ENCODE data around the gene ZNF507. TPM values are rescaled to one million over a fixed set of nuclear protein-coding genes. Genes with fewer than 3 reads are reported as not detected.
"Not testable (repeated sequence)": the region's sequence is repeated elsewhere in the genome, so short reads cannot be mapped to it uniquely, and the experiment has no call there.

The ZNF507 gene
- total RNA-seq, 2 experiments from 2014 or later: 21.4 to 21.5 TPM

- intact Hi-C loops (cut with micrococcal nuclease); H3K27ac Mint-ChIP-seq; DNase-seq; H3K27me3 Mint-ChIP-seq (ENCODE audit: low read depth); H3K4me1 Mint-ChIP-seq (ENCODE audit: low read depth); H3K4me3 Mint-ChIP-seq; H3K9me3 Mint-ChIP-seq: not testable (repeated sequence)
- H3K36me3 Mint-ChIP-seq (ENCODE audit: low read depth): peaks cover 27% of the 10 kb centered on the region
- CTCF ChIA-PET: interaction anchor here (1.7 kb wide), 1 partner anchor 11 kb away, joined by 7 read pairs; no protein-coding TSS in a partner anchor
These were observed 31.7 kb downstream of the ZNF507 start for GRCh38 chr19:32377088-32377487.

DNA sequence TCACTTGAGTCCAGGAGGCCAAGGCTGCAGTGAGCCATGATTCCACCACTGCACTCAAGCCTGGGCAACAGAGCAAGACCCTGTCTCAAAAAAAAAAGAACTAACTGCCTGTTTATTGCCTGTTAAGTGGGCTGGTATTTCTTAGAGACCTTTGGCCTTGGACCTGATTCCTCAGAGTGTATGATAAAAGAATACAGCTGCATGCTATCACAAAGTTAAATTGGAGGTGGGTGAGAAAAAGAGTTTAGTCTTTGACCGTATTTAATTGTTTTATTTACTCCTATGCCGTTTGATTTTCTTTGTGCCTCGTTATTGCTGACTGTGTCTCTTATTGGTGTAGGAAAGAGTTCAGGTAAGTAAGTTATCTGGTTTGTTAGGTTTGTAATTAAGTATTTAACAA lies 34.9 kb downstream of the ZNF507 start:
- H3K36me3 Mint-ChIP-seq (ENCODE audit: low read depth): peaks cover 28% of the 10 kb centered on the region
- CTCF ChIA-PET: no interaction called here

DNA sequence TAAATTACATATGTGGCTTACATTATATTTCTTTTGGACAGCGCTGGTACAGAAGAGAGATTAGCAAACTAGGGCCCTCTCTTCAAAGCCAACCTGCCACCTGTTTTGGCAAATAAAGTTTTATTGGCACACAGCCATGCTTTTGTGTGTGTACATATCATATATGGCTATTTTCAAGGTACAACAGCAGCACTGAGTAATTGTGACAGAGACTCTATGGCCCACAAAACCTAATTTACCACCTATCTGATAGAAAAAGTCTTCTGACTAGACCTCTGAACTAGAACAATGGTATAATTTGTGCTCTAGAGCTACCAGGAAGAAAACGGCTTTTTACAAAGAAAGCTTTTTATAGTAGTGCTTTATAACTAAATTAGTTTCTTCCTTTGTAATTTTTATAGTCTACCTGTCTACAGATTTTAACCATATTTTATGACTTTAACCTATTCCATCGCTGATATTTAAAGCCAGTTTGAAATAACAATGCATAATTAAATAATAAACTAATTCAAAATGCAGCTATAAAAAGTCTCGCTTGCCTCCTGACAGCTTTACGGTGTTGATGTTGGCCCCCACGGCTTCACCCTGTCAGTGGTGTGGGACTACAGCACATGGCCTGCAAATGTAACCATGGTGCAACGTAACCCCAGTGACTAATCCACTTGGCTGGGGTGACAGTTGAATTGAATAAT lies 42.4 kb downstream of the ZNF507 start:
- no peaks in the 10 kb centered on the region for H3K27me3 Mint-ChIP-seq (ENCODE audit: low read depth)
- no peak overlapping the region for H3K27ac Mint-ChIP-seq
- intact Hi-C loops (cut with micrococcal nuclease): no loop called here
- no peak for DNase-seq
- H3K4me1 Mint-ChIP-seq (ENCODE audit: low read depth): peaks cover 2% of the 10 kb centered on the region
- H3K4me3 Mint-ChIP-seq: no peak overlapping the region
- H3K36me3 Mint-ChIP-seq (ENCODE audit: low read depth): peaks cover 7% of the 10 kb centered on the region
- H3K9me3 Mint-ChIP-seq: no peaks in the 10 kb centered on the region
- CTCF ChIA-PET: no interaction called here

More for the DNA sequence above, 34.9 kb downstream of the ZNF507 start:
- Mint-ChIP-seq H3K4me3 (no peak overlapping the region), H3K4me1 (ENCODE audit: low read depth) (peaks cover 8% of the 10 kb centered on the region), H3K9me3 (no peaks in the 10 kb centered on the region), H3K27ac (no peak overlapping the region), H3K27me3 (ENCODE audit: low read depth) (no peaks in the 10 kb centered on the region)
- intact Hi-C loops (cut with micrococcal nuclease): no loop called here
- no peak for DNase-seq

GRCh38 chr19:32388393-32388855 lies 43.0 kb downstream of the ZNF507 start:
- CTCF ChIA-PET: no interaction called here
- H3K4me3 Mint-ChIP-seq: no peak overlapping the region
- no peaks in the 10 kb centered on the region for H3K4me1 Mint-ChIP-seq (ENCODE audit: low read depth)
- intact Hi-C loops (cut with micrococcal nuclease): no loop called here
- H3K27ac Mint-ChIP-seq: no peak overlapping the region
- H3K27me3 Mint-ChIP-seq (ENCODE audit: low read depth): no peaks in the 10 kb centered on the region
- H3K36me3 Mint-ChIP-seq (ENCODE audit: low read depth): peaks cover 4% of the 10 kb centered on the region
- DNase-seq: no peak
- no peaks in the 10 kb centered on the region for H3K9me3 Mint-ChIP-seq

DNA sequence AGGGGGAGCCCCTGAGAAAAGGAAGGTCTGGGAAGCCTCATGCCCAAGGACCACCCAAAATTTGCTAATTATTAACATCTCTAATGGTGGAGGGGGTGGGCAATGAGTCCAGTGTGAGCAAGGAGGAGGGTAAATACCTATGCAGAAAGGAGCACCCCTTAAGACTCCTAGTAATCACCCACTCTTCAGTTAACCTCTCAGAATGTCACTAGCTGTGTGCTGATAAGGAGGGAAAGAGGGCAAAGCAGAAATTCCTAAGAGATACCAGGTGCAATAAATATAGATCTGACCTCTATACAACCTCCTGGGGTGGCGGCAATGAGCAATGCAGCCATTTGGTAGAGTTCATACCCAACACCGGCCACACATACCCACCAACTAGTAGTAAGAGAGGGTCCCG lies 47.5 kb downstream of the ZNF507 start:
- DNase-seq: no peak
- intact Hi-C loops (cut with micrococcal nuclease): no loop called here
- Mint-ChIP-seq H3K4me3 (no peak overlapping the region), H3K36me3 (ENCODE audit: low read depth) (peaks cover 16% of the 10 kb centered on the region), H3K27me3 (ENCODE audit: low read depth) (no peaks in the 10 kb centered on the region), H3K4me1 (ENCODE audit: low read depth) (peaks cover 12% of the 10 kb centered on the region), H3K27ac (no peak overlapping the region), H3K9me3 (no peaks in the 10 kb centered on the region)
- CTCF ChIA-PET: no interaction called here

DNA sequence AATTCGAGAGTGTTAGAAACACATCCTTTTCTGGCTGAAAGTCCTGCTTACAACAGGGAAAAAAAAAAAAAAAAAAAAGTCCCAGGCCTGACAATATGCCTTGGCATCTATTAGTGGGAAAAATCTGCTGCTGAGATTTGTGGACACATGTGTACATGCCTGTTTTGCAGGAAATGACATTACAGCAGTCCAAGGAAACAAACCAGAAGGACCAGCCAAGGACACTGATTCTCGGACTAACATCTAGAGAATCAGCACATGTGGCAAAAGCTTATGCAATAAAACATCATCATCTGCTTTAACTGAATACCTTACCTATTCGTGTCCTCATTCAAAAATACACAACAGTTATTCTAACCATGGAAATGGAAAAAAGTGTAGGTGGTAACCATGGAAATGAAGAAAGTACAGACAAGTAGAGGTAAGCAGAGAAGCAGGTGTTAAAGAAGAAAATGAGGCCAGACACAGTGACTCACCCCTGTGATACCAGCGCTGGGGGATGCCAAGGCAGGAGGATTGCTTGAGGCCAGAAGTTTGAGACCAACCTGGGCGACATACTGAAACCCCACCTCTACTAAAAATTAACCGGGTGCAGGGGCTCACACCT lies 50.7 kb downstream of the ZNF507 start:
- DNase-seq: peak; percentile 39
- Mint-ChIP-seq H3K27ac (no peak overlapping the region), H3K27me3 (ENCODE audit: low read depth) (no peaks in the 10 kb centered on the region), H3K4me3 (no peak overlapping the region), H3K36me3 (ENCODE audit: low read depth) (peaks cover 12% of the 10 kb centered on the region), H3K9me3 (no peaks in the 10 kb centered on the region), H3K4me1 (ENCODE audit: low read depth) (peaks cover 12% of the 10 kb centered on the region)
- CTCF ChIA-PET: no interaction called here
- intact Hi-C loops (cut with micrococcal nuclease): no loop called here

- H3K9me3 Mint-ChIP-seq: no peaks in the 10 kb centered on the region
- peaks cover 12% of the 10 kb centered on the region for H3K36me3 Mint-ChIP-seq (ENCODE audit: low read depth)
- CTCF ChIA-PET: no interaction called here
- H3K4me3 Mint-ChIP-seq: no peak overlapping the region
- no peak for DNase-seq
- H3K4me1 Mint-ChIP-seq (ENCODE audit: low read depth): peaks cover 12% of the 10 kb centered on the region
- H3K27ac Mint-ChIP-seq: no peak overlapping the region
- no peaks in the 10 kb centered on the region for H3K27me3 Mint-ChIP-seq (ENCODE audit: low read depth)
- intact Hi-C loops (cut with micrococcal nuclease): no loop called here
These were observed 52.3 kb downstream of the ZNF507 start for GRCh38 chr19:32397671-32398101.

- no peak for DNase-seq
- H3K36me3 Mint-ChIP-seq (ENCODE audit: low read depth): peaks cover 2% of the 10 kb centered on the region
- no peaks in the 10 kb centered on the region for H3K27me3 Mint-ChIP-seq (ENCODE audit: low read depth)
- H3K27ac Mint-ChIP-seq: peak overlapping the region; percentile 17
- CTCF ChIA-PET: no interaction called here
- H3K4me3 Mint-ChIP-seq: no peak overlapping the region
- H3K4me1 Mint-ChIP-seq (ENCODE audit: low read depth): peaks cover 19% of the 10 kb centered on the region
- intact Hi-C loops (cut with micrococcal nuclease): loop anchor here (10.0 kb wide), 1 partner anchor 1187 kb away; no protein-coding TSS in a partner anchor
- no peaks in the 10 kb centered on the region for H3K9me3 Mint-ChIP-seq
These were observed 56.6 kb downstream of the ZNF507 start for GRCh38 chr19:32401992-32402391.

DNA sequence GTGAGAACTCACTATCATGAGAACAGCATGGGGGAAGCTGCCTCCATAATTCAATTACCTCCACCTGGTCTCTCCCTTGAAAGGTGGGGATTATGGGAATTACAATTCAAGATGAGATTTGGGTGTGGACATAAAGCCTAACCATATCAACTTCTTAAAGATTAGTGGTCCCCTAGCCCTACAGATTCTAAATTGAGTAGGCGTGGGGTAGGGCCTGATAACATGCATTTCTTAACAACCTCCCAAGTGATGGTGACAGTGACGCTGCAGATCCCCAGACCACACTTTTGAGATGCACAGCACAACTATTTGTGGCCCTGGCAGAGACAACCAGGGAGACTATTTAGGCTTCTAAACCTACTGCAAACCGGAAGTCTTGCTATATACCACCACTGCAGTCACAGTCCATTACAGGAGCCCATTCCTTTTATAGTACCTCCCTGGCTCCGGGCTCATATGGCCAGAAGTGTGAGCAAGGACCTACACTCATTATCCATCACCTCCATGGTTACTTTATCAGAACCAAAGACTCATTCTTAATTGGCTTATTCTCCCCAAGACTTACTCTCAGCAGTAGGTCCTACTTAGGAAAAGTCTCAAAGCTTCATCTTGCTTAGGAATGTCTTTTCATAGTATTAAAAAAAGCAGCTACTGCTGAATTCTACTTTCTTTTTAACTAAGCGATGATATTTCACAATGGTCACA lies 58.0 kb downstream of the ZNF507 start:
- no peak for DNase-seq
- Mint-ChIP-seq H3K27ac (no peak overlapping the region), H3K36me3 (ENCODE audit: low read depth) (peaks cover 4% of the 10 kb centered on the region), H3K4me3 (peak overlapping the region; percentile 88), H3K4me1 (ENCODE audit: low read depth) (peaks cover 19% of the 10 kb centered on the region), H3K9me3 (no peaks in the 10 kb centered on the region), H3K27me3 (ENCODE audit: low read depth) (no peaks in the 10 kb centered on the region)
- intact Hi-C loops (cut with micrococcal nuclease): loop anchor here (10.0 kb wide), 1 partner anchor 1189 kb away; no protein-coding TSS in a partner anchor
- CTCF ChIA-PET: no interaction called here

- no peak for DNase-seq
- CTCF ChIA-PET: no interaction called here
- Mint-ChIP-seq H3K4me1 (ENCODE audit: low read depth) (peaks cover 19% of the 10 kb centered on the region), H3K27me3 (ENCODE audit: low read depth) (no peaks in the 10 kb centered on the region), H3K27ac (peak overlapping the region; percentile 90), H3K36me3 (ENCODE audit: low read depth) (peaks cover 5% of the 10 kb centered on the region), H3K4me3 (peak overlapping the region; percentile 88), H3K9me3 (no peaks in the 10 kb centered on the region)
- intact Hi-C loops (cut with micrococcal nuclease): loop anchor here (2.0 to 10.0 kb wide), 2 partner anchors 568 to 1190 kb away; partner anchors contain the start of gene FAAP24
These were observed 59.0 kb downstream of the ZNF507 start for GRCh38 chr19:32404213-32404932.

GRCh38 chr19:32404933-32405430 lies 59.6 kb downstream of the ZNF507 start:
- peak overlapping the region; percentile 88 for H3K4me3 Mint-ChIP-seq
- H3K27me3 Mint-ChIP-seq (ENCODE audit: low read depth): no peaks in the 10 kb centered on the region
- CTCF ChIA-PET: interaction anchor here (0.9 kb wide), 1 partner anchor 66 kb away, joined by 3 read pairs; no protein-coding TSS in a partner anchor
- peak overlapping the region; percentile 90 for H3K27ac Mint-ChIP-seq
- H3K4me1 Mint-ChIP-seq (ENCODE audit: low read depth): peaks cover 19% of the 10 kb centered on the region
- H3K36me3 Mint-ChIP-seq (ENCODE audit: low read depth): peaks cover 7% of the 10 kb centered on the region
- intact Hi-C loops (cut with micrococcal nuclease): loop anchor here (1.0 to 10.0 kb wide), 5 partner anchors 60 to 1190 kb away; partner anchors contain the start of genes ANKRD27, FAAP24, PDCD5 and RGS9BP
- DNase-seq: peak; percentile 30
- no peaks in the 10 kb centered on the region for H3K9me3 Mint-ChIP-seq
